Stimulated activated CD8-positive, alpha-beta memory T cell treated with anti-CD3 and anti-CD28 coated beads, Interleukin-4, amount 100 ng/mL, for 24 hours (primary cell): ENCODE measurements around the gene CLK3.
"Not testable (repeated sequence)": the region's sequence is repeated elsewhere in the genome, so short reads cannot be mapped to it uniquely, and the experiment has no call there.

Experiments
- DNase-seq: peaks from one replicate; pipeline ENCODE4 v3.0.0-alpha.2; 2020; ENCODE audit warnings: low read depth

CLK3 gene

DNA sequence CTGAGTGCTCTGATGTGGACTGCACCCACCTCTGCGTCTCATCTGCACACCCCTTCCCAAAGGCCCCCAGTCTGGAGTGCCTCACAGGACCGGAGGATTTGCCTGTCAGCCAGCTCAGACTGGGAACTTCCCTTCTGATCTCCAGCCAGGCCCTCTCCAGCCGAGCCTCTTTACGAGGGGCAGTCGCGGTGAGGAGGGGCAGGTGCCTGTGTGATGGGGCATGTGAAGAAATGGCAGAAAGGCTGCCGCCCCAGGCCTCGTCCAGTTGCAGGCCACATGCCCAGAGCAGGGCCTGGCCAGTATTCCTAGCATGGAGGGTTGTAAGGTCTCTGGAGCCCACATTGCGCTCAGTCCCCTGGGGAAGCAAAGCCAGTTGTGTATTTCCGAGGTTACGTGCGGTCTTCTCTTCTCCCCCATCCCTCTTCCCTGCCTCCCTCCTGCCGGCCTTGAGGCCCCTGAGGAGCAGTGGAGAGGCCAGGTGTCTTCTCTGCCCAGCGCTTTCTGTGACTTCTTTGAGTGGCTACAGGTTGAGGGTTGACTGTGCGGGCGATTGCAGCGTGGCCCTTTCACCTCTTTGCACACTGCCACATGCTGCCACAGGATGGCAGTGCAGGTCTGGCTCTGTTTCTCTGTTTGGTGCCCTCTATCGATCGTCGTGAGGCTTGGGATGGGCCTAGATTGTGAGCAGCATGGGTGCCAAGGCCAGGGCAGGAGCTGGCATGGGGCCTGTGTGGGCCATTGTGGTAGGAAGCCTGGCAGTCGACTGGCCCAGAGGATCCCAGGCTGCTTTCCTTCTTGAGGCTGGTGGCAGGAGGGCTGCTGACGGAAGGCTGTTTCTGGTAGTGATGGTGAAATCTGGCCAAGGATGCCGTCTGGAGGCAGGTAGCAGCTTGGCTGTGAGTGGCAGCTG lies 5.3 kb downstream of the CLK3 start:
- peak; percentile 58 for DNase-seq

GRCh38 chr15:74621546-74621920 lies 5.9 kb downstream of the CLK3 start:
- DNase-seq, result no peak

DNA sequence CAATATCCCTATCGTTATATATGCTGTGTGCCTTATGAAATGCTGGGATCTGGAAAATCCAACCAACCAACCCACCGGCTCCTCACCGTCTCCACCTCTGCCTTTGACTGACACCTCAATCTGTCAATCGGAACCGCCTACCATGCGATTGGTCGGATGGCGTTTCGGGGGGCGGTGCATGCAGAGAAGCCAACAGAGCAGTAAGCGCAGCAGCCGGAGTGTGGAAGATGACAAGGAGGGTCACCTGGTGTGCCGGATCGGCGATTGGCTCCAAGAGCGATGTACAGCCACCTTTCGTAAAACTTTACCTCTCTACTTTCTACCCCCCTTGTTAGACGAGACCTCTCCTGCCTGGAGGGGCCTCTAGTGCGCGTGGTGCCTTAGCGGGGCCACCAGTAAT lies 6.3 kb downstream of the CLK3 start:
- DNase-seq, result no peak

GRCh38 chr15:74622758-74623157 lies 7.1 kb downstream of the CLK3 start:
- no peak for DNase-seq

DNA sequence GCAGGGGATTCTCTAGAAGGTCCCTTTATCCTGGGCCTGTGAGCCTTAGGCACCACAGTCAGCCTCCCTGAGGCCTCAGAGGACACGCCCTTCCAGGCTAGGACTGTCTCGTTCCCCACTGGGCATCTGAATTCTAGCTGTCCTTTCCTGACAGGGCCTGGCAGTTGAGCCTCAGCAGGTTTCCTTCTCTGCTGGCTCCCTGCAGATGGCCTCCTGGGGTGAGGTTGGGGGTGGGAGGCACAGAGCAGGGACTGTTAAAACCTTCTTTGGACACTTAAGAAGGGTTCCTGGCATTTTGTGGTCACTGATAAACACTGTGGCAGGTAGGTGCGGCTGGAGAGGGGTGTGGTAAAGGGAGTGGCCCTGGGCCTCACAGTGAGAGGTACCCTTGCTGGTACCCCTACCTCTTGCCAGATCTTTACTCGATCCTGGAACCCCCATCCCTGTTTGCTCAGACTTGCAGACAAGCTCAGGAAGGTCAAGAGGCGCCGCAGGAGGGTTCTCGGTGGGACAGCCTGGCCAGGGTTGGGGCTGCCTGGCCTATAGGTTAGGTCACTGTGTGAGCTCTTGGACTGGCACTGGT lies 8.5 kb downstream of the CLK3 start:
- DNase-seq, result no peak

DNA sequence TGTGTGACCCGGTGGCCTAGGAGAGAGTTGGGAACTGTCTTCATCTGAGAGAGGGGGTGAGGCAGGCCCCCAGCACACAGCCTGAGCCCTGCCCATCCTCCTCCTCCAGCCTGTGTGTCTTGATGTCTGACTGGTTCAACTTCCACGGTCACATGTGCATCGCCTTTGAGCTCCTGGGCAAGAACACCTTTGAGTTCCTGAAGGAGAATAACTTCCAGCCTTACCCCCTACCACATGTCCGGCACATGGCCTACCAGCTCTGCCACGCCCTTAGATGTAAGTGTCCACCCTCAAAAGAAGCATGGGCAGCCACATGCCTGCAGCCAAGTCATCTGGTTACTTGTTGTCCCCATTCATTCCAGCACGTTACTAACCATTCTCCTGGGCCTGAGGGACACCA lies 10.1 kb downstream of the CLK3 start:
- no peak for DNase-seq

DNA sequence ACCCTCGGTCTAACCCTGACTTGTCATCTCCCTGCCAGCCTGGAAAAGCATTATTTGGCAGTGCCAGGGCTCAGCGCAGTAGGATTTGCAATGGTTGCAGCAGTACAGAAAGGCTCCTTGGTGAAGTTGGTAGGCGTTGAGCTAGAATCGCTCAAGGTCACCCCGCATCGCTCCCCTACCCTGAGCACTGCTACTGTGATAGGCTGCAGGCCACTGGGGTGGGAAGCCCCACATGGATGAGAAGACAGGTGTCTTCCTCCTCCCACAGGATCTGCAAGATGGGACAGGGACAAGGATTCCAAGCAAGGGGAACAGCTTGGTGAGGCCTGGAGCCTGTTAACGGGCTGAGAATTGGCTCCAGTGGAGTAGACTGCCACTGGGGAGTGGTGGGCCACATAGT lies 10.7 kb downstream of the CLK3 start:
- DNase-seq, result no peak

DNA sequence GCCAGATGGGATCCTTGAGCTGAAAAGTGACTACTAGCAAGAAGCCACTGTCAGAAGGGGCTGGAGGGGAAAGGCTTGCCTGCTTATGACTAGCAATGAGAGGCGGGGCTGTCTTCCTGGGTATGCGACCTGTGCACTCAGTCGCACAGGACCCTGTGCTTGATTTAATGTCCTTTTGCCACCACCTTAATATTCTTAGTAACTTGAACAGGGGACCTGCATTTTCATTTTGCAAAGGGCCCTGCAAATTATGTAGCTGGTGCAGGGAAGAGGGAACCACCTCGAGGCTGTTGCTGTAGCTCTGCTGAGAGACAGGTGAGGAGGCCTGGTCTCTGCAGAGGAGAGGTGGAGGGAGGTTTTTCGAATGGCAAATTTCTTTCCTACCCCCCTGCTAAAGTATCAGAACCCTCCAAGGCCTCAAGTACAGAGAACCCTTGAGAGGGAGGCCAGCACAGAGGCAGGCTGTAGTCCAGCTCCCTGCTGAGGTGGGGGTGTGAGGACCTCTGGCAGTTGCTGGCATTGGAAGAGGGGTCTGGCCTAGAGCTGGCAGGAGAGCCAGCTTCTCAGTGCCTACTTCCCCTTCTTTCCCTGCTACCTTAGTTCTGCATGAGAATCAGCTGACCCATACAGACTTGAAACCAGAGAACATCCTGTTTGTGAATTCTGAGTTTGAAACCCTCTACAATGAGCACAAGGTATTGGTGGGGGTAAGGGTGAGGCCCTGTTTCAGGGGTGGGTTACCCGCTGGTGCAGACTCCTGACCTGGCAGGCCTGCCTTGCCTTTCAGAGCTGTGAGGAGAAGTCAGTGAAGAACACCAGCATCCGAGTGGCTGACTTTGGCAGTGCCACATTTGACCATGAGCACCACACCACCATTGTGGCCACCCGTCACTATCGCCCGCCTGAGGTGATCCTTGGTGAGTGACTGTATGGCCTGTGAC lies 11.4 kb downstream of the CLK3 start:
- no peak for DNase-seq

GRCh38 chr15:74627766-74628165 lies 12.1 kb downstream of the CLK3 start:
- no peak for DNase-seq

DNA sequence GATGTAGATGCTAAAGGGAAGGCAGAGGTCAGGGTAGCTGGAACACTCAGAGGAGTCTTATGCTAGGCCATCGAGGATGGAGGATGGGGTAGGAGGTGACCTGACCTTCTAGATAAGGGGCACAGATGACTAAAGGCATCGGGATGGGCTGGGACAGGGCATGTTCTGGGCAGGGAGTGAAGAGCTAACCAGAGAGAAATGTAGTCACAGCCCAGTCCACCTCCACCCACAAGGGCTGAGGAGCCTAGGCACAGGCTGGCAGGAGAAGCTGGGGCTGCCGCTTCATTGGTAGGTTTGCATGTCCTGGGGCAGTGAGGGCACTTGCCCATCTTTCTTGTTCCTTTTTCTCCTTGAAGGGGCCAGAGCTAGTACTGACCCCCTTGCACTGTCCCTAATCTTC lies 12.6 kb downstream of the CLK3 start:
- no peak for DNase-seq

- DNase-seq, result no peak
These were observed 13.3 kb downstream of the CLK3 start for GRCh38 chr15:74628949-74629348.

DNA sequence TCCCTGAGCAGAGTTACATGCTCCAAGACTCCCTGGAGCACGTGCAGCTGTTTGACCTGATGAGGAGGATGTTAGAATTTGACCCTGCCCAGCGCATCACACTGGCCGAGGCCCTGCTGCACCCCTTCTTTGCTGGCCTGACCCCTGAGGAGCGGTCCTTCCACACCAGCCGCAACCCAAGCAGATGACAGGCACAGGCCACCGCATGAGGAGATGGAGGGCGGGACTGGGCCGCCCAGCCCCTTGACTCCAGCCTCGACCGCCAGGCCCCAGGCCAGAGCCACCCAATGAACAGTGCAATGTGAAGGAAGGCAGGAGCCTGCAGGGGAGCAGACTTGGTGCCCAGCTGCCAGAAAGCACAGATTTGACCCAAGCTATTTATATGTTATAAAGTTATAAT lies 14.1 kb downstream of the CLK3 start:
- DNase-seq, result not testable (repeated sequence)

- no peak for DNase-seq
These were observed 14.8 kb downstream of the CLK3 start for GRCh38 chr15:74630284-74631086.

DNA sequence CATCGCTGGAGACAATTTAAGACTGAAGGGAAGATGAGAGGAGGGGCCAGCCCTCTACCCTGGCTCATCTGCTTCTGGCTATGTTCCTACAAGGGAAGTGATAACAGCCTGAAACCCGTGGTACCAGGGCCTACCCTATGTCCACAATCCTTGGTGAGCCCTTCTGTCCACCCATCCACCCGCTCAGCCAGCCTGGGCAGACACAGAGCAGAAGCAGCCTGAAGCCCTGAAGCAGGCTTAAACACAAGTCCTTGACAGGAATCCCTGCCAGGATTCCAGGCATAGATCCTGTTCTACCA lies 15.4 kb downstream of the CLK3 start:
- DNase-seq, result no peak

- no peak for DNase-seq
These were observed 15.8 kb downstream of the CLK3 start for GRCh38 chr15:74631408-74631807.

DNA sequence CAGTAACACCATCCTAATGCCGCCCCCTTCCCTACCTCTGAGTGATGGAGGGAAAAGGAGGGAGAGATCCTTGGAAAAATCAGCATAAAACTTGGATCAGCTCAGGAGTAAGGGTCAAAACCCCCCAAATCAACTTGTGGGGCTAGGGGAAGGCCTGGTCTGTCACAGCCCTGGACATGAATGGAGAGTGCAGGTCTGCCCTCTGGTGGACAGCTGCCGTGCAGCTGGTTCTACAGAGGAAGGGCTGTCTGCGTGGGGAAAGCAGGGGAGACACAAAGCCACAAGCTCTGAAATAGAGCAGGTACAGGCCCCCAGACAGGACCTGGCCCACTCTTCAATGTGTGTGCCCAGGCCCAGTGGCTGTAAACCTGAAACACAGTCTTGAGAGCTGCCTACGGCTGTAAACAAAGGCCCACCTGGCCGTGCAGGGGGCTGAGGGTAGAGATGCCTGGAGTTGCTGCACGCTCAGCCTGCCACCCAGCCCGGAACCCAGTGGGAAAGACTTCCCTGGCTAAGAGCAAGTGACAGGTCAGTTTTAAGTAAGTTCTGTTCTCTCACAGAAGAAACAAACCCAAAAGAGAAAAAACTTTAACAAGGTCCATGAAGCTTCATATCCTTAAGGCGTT lies 16.4 kb downstream of the CLK3 start:
- DNase-seq, result peak; percentile 55

DNA sequence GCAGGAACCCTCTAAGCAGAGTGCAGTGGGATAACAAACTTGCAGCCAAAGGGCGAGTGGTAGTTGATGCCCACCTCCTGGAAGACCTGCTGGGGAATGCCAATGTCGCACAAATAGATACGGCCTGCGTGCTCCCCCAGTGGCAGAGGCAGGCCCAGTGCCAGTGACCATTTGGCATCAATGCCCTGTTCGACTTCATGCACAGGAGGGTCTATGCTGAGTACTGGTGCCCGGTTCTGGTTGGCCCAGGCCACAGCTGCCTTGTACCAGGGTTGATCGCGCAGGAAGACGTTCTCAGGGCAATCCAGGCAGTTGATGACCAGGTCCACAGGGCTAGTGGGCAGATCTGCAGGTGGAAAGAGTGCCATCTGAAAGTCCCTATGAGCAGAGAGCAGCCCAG lies 17.0 kb downstream of the CLK3 start:
- no peak for DNase-seq

DNA sequence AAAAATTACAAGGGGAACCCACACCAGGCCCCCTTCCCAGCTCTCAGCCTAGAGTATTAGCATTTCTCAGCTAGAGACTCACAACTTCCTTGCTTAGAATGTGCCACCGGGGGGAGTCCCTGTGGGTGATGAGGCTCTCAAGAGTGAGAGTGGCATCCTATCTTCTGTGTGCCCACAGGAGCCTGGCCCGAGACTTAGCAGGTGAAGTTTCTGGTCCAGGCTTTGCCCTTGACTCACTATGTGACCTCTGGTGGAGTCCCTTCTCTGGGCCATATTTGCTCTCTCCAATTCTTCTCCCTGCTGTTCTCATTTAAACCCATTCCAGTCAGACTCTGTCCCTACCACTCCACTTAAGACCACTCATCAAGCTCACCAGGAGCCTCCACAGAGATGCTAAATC lies 18.1 kb downstream of the CLK3 start:
- DNase-seq, result no peak

DNA sequence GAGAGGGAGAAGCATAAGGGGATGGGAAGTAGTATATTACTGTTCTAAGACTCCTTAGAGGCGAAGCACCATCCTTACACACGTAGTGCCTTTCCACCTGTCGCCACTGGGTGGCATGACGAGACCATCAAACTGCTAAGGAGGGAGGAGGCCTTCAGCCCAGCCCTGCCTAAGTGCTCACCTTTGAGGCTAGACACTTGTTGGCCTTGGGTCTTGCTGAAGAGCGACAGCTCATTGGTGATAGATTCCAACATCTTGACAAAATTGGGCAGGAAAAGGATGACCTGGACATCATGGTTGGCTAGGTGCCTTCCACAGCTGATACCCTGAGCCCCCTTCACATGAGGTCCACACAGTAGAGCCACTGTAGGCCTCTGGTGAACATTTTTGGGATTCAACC lies 19.6 kb downstream of the CLK3 start:
- DNase-seq, result peak; percentile 50

- no peak for DNase-seq
These were observed 21.3 kb downstream of the CLK3 start for GRCh38 chr15:74636984-74637383.

DNA sequence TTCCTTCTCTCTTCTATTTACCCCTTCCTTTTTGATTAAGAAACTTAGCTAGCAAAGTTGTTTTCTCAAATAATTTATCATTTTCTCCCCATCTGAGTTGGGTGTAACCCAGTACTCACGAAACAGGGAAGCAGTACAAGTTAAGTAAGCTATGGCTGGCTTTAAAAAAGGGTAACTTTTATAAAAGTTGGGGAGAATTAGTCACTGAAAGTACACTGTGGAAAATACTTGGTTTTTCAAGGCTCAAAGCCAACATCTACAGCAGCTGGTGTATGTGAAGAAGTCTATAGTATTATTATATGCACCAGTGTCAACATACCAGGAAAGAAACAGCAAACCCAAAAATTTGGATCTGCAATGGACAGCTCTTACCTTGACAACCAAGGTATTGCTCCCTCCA lies 25.5 kb downstream of the CLK3 start:
- no peak for DNase-seq

- DNase-seq, result no peak
These were observed 26.7 kb downstream of the CLK3 start for GRCh38 chr15:74642348-74642733.
